Measurements from ENCODE around the gene CXCR4. TPM values are rescaled to one million over a fixed set of nuclear protein-coding genes. Genes with fewer than 3 reads are reported as not detected.
"Not testable (repeated sequence)": the region's sequence is repeated elsewhere in the genome, so short reads cannot be mapped to it uniquely, and the experiment has no call there.

The CXCR4 gene
- total RNA-seq, 1 donor from 2014 or later: not detected

DNA sequence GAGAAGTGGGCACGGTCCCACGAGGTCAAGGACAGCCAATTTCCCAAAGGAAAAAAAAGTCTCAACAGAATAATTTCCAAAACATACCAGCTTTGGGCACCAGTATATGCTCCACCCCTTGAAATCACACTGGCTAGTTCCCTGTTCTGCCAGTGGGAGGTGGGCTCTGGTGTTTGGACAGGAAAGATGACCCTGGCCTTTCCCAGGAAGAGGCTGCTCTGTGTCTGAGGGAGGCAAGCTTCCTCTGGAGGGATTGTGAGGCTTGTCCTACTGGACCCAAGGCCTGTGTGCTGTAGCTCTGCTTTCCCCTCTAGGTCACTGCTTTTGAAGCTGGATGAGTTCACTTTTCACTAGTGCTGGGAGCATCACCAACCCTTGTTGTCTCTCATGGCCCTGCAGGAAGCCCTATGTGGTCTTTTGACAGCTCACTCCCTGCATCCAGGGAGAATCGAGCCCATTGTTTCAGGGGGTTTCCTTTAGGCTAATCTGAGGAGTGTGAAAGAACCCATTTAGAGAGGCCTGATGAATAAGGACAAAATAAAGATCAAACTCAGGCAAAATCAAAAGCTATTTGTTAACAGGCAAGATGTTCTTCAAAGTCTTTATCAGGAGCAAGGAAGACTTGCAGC lies 36.3 kb downstream of the CXCR4 start:
- TF ChIP-seq, protein P1, sequence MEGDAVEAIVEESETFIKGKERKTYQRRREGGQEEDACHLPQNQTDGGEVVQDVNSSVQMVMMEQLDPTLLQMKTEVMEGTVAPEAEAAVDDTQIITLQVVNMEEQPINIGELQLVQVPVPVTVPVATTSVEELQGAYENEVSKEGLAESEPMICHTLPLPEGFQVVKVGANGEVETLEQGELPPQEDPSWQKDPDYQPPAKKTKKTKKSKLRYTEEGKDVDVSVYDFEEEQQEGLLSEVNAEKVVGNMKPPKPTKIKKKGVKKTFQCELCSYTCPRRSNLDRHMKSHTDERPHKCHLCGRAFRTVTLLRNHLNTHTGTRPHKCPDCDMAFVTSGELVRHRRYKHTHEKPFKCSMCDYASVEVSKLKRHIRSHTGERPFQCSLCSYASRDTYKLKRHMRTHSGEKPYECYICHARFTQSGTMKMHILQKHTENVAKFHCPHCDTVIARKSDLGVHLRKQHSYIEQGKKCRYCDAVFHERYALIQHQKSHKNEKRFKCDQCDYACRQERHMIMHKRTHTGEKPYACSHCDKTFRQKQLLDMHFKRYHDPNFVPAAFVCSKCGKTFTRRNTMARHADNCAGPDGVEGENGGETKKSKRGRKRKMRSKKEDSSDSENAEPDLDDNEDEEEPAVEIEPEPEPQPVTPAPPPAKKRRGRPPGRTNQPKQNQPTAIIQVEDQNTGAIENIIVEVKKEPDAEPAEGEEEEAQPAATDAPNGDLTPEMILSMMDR (IDR thresholded peaks at IDR 0.05): no peak
- Mint-ChIP-seq H3K27ac (ENCODE audit: unreplicated experiment) (no peak overlapping the region), H3K27me3 (ENCODE audit: unreplicated experiment) (no peaks in the 10 kb centered on the region), H3K9me3 (ENCODE audit: unreplicated experiment) (no peaks in the 10 kb centered on the region), H3K4me1 (ENCODE audit: unreplicated experiment) (no peaks in the 10 kb centered on the region), H3K36me3 (ENCODE audit: unreplicated experiment) (no peaks in the 10 kb centered on the region), H3K4me3 (ENCODE audit: unreplicated experiment) (no peak overlapping the region)
- no peak for DNase-seq (ENCODE audit: extremely low spot score, unreplicated experiment)

DNA sequence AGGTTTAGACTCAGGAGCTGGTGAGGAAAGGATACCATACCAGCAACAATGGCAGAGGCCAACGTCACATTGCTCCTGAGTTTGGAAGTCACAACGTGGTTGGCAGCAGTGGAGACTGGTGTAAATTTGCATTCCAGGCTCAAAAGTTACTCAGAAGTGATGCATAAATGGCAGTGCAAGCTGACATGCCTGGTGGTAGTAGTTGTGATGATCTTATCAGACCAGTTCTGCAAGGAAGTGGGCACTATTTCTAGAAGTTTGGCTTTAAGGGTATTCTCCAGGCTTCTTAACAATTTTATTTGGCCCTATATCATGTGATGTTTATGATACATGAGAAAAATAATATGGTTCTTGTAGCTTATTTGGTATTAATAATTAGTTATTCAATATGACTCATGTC lies 37.8 kb downstream of the CXCR4 start:
- TF ChIP-seq, protein P1 (IDR thresholded peaks at IDR 0.05): no peak
- Mint-ChIP-seq H3K36me3 (ENCODE audit: unreplicated experiment) (no peaks in the 10 kb centered on the region), H3K27me3 (ENCODE audit: unreplicated experiment) (no peaks in the 10 kb centered on the region), H3K4me1 (ENCODE audit: unreplicated experiment) (no peaks in the 10 kb centered on the region), H3K27ac (ENCODE audit: unreplicated experiment) (no peak overlapping the region), H3K9me3 (ENCODE audit: unreplicated experiment) (no peaks in the 10 kb centered on the region), H3K4me3 (ENCODE audit: unreplicated experiment) (no peak overlapping the region)
- no peak for DNase-seq (ENCODE audit: extremely low spot score, unreplicated experiment)

GRCh38 chr2:136077107-136077506 lies 40.8 kb downstream of the CXCR4 start:
- TF ChIP-seq, protein P1 (IDR thresholded peaks at IDR 0.05): no peak
- DNase-seq (ENCODE audit: extremely low spot score, unreplicated experiment): no peak
- peaks cover 4% of the 10 kb centered on the region for H3K27me3 Mint-ChIP-seq (ENCODE audit: unreplicated experiment)
- H3K4me3 Mint-ChIP-seq (ENCODE audit: unreplicated experiment): no peak overlapping the region
- H3K9me3 Mint-ChIP-seq (ENCODE audit: unreplicated experiment): no peaks in the 10 kb centered on the region
- no peak overlapping the region for H3K27ac Mint-ChIP-seq (ENCODE audit: unreplicated experiment)
- no peaks in the 10 kb centered on the region for H3K36me3 Mint-ChIP-seq (ENCODE audit: unreplicated experiment)
- no peaks in the 10 kb centered on the region for H3K4me1 Mint-ChIP-seq (ENCODE audit: unreplicated experiment)

DNA sequence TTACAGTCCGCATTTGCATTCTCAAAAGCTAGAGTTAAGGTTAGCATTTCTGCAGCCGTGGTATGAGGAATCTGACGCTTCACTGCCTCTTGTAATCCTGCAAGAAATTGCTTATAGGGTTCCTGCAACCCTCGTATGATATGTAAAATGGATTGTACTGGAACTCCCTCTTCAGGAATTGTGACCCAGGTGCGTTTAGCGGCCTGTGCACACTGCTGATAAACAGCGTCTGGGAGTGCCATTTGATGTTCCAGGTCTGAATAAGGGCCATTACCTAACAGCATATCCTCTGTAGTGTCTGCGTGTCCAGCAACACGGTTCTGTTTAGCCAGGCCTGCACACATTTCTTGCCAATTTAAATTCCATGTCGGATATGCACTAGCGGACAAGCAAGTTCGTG lies 42.5 kb downstream of the CXCR4 start:
- Mint-ChIP-seq H3K9me3 (ENCODE audit: unreplicated experiment) (peaks cover 5% of the 10 kb centered on the region), H3K27ac (ENCODE audit: unreplicated experiment) (no peak overlapping the region), H3K27me3 (ENCODE audit: unreplicated experiment) (peaks cover 4% of the 10 kb centered on the region)

DNA sequence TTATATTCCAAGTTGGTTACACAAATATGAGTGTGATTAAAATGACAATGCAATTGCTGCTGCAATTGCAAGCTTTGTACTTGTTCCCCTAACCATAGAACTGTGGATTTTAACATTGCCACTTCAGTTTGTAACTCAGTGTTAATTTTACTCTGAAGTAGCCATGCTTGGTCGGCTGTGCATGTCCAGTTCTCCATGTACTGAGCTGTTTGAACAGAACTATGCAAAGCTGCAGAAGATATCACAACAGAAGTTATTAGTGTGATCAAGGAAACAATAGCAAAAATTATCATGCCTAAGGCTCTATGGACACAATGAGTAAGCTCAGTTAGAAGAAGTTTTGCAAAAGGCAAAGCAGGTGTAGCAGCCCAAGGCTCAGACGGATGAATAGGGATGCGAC lies 45.3 kb downstream of the CXCR4 start:
- no peak for DNase-seq (ENCODE audit: extremely low spot score, unreplicated experiment)
- TF ChIP-seq, protein P1 (IDR thresholded peaks at IDR 0.05): no peak
- no peak overlapping the region for H3K4me3 Mint-ChIP-seq (ENCODE audit: unreplicated experiment)
- H3K36me3 Mint-ChIP-seq (ENCODE audit: unreplicated experiment): no peaks in the 10 kb centered on the region
- peaks cover 4% of the 10 kb centered on the region for H3K27me3 Mint-ChIP-seq (ENCODE audit: unreplicated experiment)
- peaks cover 5% of the 10 kb centered on the region for H3K9me3 Mint-ChIP-seq (ENCODE audit: unreplicated experiment)
- no peak overlapping the region for H3K27ac Mint-ChIP-seq (ENCODE audit: unreplicated experiment)
- H3K4me1 Mint-ChIP-seq (ENCODE audit: unreplicated experiment): no peaks in the 10 kb centered on the region

More for the DNA sequence above, 42.5 kb downstream of the CXCR4 start:
- H3K36me3 Mint-ChIP-seq (ENCODE audit: unreplicated experiment): no peaks in the 10 kb centered on the region
- no peaks in the 10 kb centered on the region for H3K4me1 Mint-ChIP-seq (ENCODE audit: unreplicated experiment)
- TF ChIP-seq, protein P1 (IDR thresholded peaks at IDR 0.05): no peak
- H3K4me3 Mint-ChIP-seq (ENCODE audit: unreplicated experiment): no peak overlapping the region
- DNase-seq (ENCODE audit: extremely low spot score, unreplicated experiment): no peak

DNA sequence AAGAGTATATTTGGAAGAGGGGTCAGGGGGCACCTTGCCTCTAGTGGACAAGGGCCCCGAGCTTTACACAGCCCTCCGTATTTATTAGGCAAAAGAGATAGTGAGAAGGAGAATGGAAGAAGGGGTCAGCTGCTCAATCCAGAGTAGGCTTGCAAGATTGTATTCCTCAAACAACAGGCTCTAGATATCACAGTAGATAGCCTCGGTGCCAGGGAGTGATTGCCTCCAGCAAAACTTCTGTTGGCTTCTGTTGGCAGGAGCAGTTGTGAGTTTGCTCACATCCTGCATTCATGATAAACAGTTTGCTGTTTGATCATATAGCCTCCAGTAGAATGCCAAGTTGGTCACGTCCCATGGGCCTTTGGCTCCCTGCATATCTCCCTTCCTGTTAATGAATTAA lies 46.1 kb downstream of the CXCR4 start:
- not testable (repeated sequence) for H3K9me3 Mint-ChIP-seq (ENCODE audit: unreplicated experiment); H3K36me3 Mint-ChIP-seq (ENCODE audit: unreplicated experiment); DNase-seq (ENCODE audit: extremely low spot score, unreplicated experiment); H3K27ac Mint-ChIP-seq (ENCODE audit: unreplicated experiment); H3K4me1 Mint-ChIP-seq (ENCODE audit: unreplicated experiment); H3K27me3 Mint-ChIP-seq (ENCODE audit: unreplicated experiment); H3K4me3 Mint-ChIP-seq (ENCODE audit: unreplicated experiment)
